WTC11 (cell line): ENCODE results near the gene OVOL1. TPM values are rescaled to one million over a fixed set of nuclear protein-coding genes. Genes with fewer than 3 reads are reported as not detected.

Experiments used
- ATAC-seq: fragments of 200-7000 bp; cut with Tn5 transposase; 2 replicates; pipeline ENCODE4 v1.10.0; 2021; ENCODE audit warnings: mild to moderate bottlenecking, moderate library complexity
- CTCF ChIA-PET: fragments of 300-600 bp; sonication (Branson Sonifier 250); formaldehyde crosslinking; loops from one replicate; lab custom pipeline; 2021; ENCODE audit warnings: antibody characterized with exemption; lab: Charles Lee
- POLR2A ChIA-PET: fragments of 350-600 bp; sonication (Branson Sonifier 250); formaldehyde crosslinking; loops from one replicate; lab custom pipeline; 2021; ENCODE audit warnings: antibody characterized with exemption; lab: Charles Lee
- DNase-seq: peaks from one replicate; pipeline ENCODE4 v3.0.0; 2021; ENCODE audit warnings: low spot score
- H3K27ac Mint-ChIP-seq: 2 replicates; pipeline ENCODE4 v1.8.0; 2021; ENCODE audit warnings: mixed read lengths
- H3K27me3 Mint-ChIP-seq: 2 replicates; pipeline ENCODE4 v1.8.0; 2021; ENCODE audit warnings: low read depth, mild to moderate bottlenecking, moderate library complexity, mixed read lengths
- H3K36me3 Mint-ChIP-seq: 2 replicates; pipeline ENCODE4 v1.8.0; 2021; ENCODE audit warnings: mixed read lengths
- H3K4me1 Mint-ChIP-seq: 2 replicates; pipeline ENCODE4 v1.8.0; 2022; ENCODE audit warnings: mixed read lengths
- H3K4me3 Mint-ChIP-seq: 2 replicates; pipeline ENCODE4 v1.8.0; 2021; ENCODE audit warnings: mild to moderate bottlenecking, moderate library complexity, mixed read lengths
- H3K9me3 Mint-ChIP-seq: 2 replicates; pipeline ENCODE4 v1.8.0; 2021; ENCODE audit warnings: mixed read lengths
- ATF1 ChIP-seq: sonication (generic); formaldehyde crosslinking; IDR thresholded peaks from 2 replicates; pipeline ENCODE4 v1.8.1; 2023; ENCODE audit warnings: mild to moderate bottlenecking, moderate library complexity, missing genetic modification reagents
- ATF6 ChIP-seq: sonication (generic); formaldehyde crosslinking; IDR thresholded peaks from 2 replicates; pipeline ENCODE4 v1.8.1; 2023; ENCODE audit warnings: mild to moderate bottlenecking, missing genetic modification reagents
- E2F1 ChIP-seq: sonication (generic); formaldehyde crosslinking; IDR thresholded peaks from 2 replicates; pipeline ENCODE4 v1.8.0; 2022; ENCODE audit warnings: mild to moderate bottlenecking, missing genetic modification reagents
- E2F4 ChIP-seq: sonication (generic); formaldehyde crosslinking; IDR thresholded peaks from 2 replicates; pipeline ENCODE4 v1.8.1; 2022; ENCODE audit warnings: low read depth, mild to moderate bottlenecking, moderate library complexity, missing genetic modification reagents, borderline replicate concordance
- E2F5 ChIP-seq: sonication (generic); formaldehyde crosslinking; IDR thresholded peaks from 2 replicates; pipeline ENCODE4 v1.8.1; 2022; ENCODE audit warnings: mild to moderate bottlenecking, moderate library complexity, missing genetic modification reagents
- FOXK1 ChIP-seq: sonication (generic); formaldehyde crosslinking; IDR thresholded peaks from 2 replicates; pipeline ENCODE4 v1.8.0; 2022; ENCODE audit warnings: mild to moderate bottlenecking, moderate library complexity, missing genetic modification reagents
- MYBL2 ChIP-seq: sonication (generic); formaldehyde crosslinking; IDR thresholded peaks from 2 replicates; pipeline ENCODE4 v1.8.1; 2023; ENCODE audit warnings: mild to moderate bottlenecking, moderate library complexity, missing genetic modification reagents
- NR1H2 ChIP-seq: sonication (generic); formaldehyde crosslinking; IDR thresholded peaks from 2 replicates; pipeline ENCODE4 v1.9.0; 2021; ENCODE audit warnings: mild to moderate bottlenecking, moderate library complexity, missing genetic modification reagents
- PRDM15 ChIP-seq: sonication (generic); formaldehyde crosslinking; IDR thresholded peaks from 2 replicates; pipeline ENCODE4 v1.8.0; 2022; ENCODE audit warnings: missing genetic modification reagents
- SOX15 ChIP-seq: fragments of 250-450 bp; sonication (Bioruptor Pico); IDR thresholded peaks from 2 replicates; pipeline ENCODE4 v1.9.0; 2021; ENCODE audit warnings: mild to moderate bottlenecking
- TEAD1 ChIP-seq: sonication (generic); formaldehyde crosslinking; IDR thresholded peaks from 2 replicates; pipeline ENCODE4 v1.8.0; 2022; ENCODE audit warnings: mild to moderate bottlenecking, missing genetic modification reagents
- ZNF121 ChIP-seq: sonication (generic); formaldehyde crosslinking; IDR thresholded peaks from 2 replicates; pipeline ENCODE4 v1.8.0; 2023; ENCODE audit warnings: missing genetic modification reagents
- ZNF219 ChIP-seq: sonication (generic); formaldehyde crosslinking; IDR thresholded peaks from 2 replicates; pipeline ENCODE4 v1.8.0; 2023; ENCODE audit warnings: missing genetic modification reagents, mild to moderate bottlenecking, borderline replicate concordance
- ZNF263 ChIP-seq: sonication (generic); formaldehyde crosslinking; IDR thresholded peaks from 2 replicates; pipeline ENCODE4 v1.8.1; 2022; ENCODE audit warnings: low read depth, mild to moderate bottlenecking, moderate library complexity, missing genetic modification reagents
- ZNF416 ChIP-seq: fragments of 250-450 bp; sonication (Bioruptor Pico); IDR thresholded peaks from 2 replicates; pipeline ENCODE4 v1.9.0; 2021; ENCODE audit warnings: mild to moderate bottlenecking, inconsistent platforms
- ZSCAN18 ChIP-seq: fragments of 250-450 bp; sonication (Bioruptor Pico); IDR thresholded peaks from 2 replicates; pipeline ENCODE4 v2.1.2; 2022; ENCODE audit warnings: mild to moderate bottlenecking, moderate library complexity
- total RNA-seq: library from RNA; stranded (reverse); gene quantifications from 3 replicates; pipeline ENCODE4 v1.2.3, GENCODE V29; 2021

The OVOL1 gene
- total RNA-seq, 1 experiment from 2014 or later = 6.8 TPM

- ATAC-seq (no peak), DNase-seq (no peak)
- peaks cover 3% of the 10 kb centered on the region for H3K27me3 Mint-ChIP-seq
- ChIA-PET CTCF (interaction anchor here (1.7 to 2.7 kb wide), 3 partner anchors 10 to 62 kb away, joined by 4 to 9 read pairs (median 6); partner anchors contain the start of gene MUS81), POLR2A (no interaction called here)
- TF ChIP-seq ZNF121 (CRISPR knock-in tag) = no peak
- no peak for TF ChIP-seq PRDM15 (CRISPR knock-in tag)
- no peak for TF ChIP-seq ZNF219 (CRISPR knock-in tag)
- no peak for TF ChIP-seq E2F1
- no peak for TF ChIP-seq TEAD1 (CRISPR knock-in tag)
- TF ChIP-seq MYBL2 = no peak
- no peak for TF ChIP-seq NR1H2
- no peak for TF ChIP-seq E2F4 (CRISPR knock-in tag)
- H3K9me3 Mint-ChIP-seq = no peaks in the 10 kb centered on the region
- no peaks in the 10 kb centered on the region for H3K4me1 Mint-ChIP-seq
- H3K4me3 Mint-ChIP-seq = no peak overlapping the region
- no peak overlapping the region for H3K27ac Mint-ChIP-seq
- H3K36me3 Mint-ChIP-seq = no peaks in the 10 kb centered on the region
Observed at GRCh38 chr11:65842144-65842543, 55.3 kb downstream of the OVOL1 start.

- ChIA-PET POLR2A (no interaction called here), CTCF (interaction anchor here (0.6 to 2.7 kb wide), 6 partner anchors 8 to 64 kb away, joined by 3 to 9 read pairs (median 4); partner anchors contain the start of gene MUS81)
- DNase-seq (no peak), ATAC-seq (no peak)
- Mint-ChIP-seq H3K9me3 (no peaks in the 10 kb centered on the region), H3K4me1 (no peaks in the 10 kb centered on the region), H3K27me3 (peaks cover 13% of the 10 kb centered on the region), H3K4me3 (no peak overlapping the region), H3K27ac (no peak overlapping the region), H3K36me3 (no peaks in the 10 kb centered on the region)
- TF ChIP-seq E2F5 (no peak), ATF6 (CRISPR knock-in tag) (no peak), ZNF263 (CRISPR knock-in tag) (no peak), SOX15 (CRISPR knock-in tag) (no peak), ATF1 (no peak), ZSCAN18 (CRISPR knock-in tag) (no peak), ZNF416 (CRISPR knock-in tag) (no peak), FOXK1 (CRISPR knock-in tag) (no peak)
Observed at GRCh38 chr11:65843811-65844210, 56.9 kb downstream of the OVOL1 start.
